Measurements from ENCODE around the gene LIN7C. TPM values are rescaled to one million over a fixed set of nuclear protein-coding genes. Genes with fewer than 3 reads are reported as not detected.
A peak's percentile ranks its signal among the peaks of the same experiment; 100 is the strongest.

Gene LIN7C
- total and polyA plus RNA-seq, 2 of the 13 experiments (the other 11 are each of a cell fraction or from before 2014, with no cell fraction given), result 14.8 to 37.2 TPM

DNA sequence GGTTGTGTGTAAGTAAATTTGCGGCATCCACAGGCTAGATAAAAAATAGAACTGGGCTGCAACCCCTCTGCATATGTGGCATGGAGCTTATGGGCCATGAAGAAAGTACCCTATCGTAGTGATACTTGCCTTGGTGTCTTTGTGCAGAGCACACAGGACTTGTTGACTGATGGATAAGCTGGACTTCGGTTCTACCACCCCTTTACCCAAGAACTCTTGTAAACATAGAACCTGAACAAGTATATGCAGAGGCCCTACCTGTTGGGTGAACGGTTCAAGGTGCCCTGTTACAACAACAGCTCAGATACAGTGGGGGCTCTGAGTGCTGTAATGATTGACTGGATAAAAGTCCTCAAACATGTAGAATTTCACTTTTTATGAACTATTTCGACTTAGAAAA is 30.9 kb downstream of the LIN7C start (continued):
- TF ChIP-seq ZNF598 (CRISPR knock-in tag; IDR thresholded peaks at IDR 0.05; ENCODE audit: borderline replicate concordance), result no peak
- TF ChIP-seq ZSCAN12 (CRISPR knock-in tag; IDR thresholded peaks at IDR 0.05), result no peak
- TF ChIP-seq KLF11 (CRISPR knock-in tag; IDR thresholded peaks at IDR 0.05), result no peak
- no peak for TF ChIP-seq ZKSCAN5 (CRISPR knock-in tag; IDR thresholded peaks at IDR 0.05)

DNA sequence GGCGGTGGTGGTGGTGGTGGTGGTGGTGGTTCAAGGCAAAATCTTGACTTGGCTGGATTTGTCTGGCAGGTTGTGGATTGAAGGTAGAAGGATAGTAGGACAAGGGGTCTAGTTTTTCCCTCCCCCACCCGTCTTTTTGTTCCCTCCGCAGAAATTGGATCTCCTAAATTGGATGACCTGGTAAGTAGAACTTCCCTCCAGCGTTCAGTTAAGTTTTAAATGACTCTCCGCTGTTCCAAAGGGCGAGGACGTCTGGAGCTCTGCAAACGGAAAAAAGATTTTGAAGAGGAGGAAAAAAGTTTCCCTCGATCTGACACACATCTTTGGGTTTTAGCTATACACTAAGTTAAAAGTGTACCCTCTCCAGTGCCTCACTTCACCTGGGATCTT is 33.6 kb downstream of the LIN7C start:
- intact Hi-C loops (cut with micrococcal nuclease; ENCODE audit: unreplicated experiment) (loop anchor here (2.0 to 5.0 kb wide), 2 partner anchors 98 to 176 kb away; no protein-coding TSS in a partner anchor), in situ Hi-C loops (cut with HindIII; ENCODE audit: extremely low pct_ligation_motif_present, low pct_unique_long_range_greater_than_20kb) (loop anchor here (5.0 kb wide), 1 partner anchor 101 kb away; no protein-coding TSS in a partner anchor)
- WGBS (ENCODE audit: low lambda C conversion rate), result 3% methylated on average over 8 of the region's 9 CpGs
- H3K4me1 ChIP-seq (ENCODE audit: insufficient read depth, low read length), result peaks cover 47% of the 10 kb centered on the region
- peaks cover 5% of the 10 kb centered on the region; the same call in 1 of the 2 replicates for H4K20me1 ChIP-seq (ENCODE audit: insufficient read depth, low read length)
- peak overlapping the region; percentile 77 for H3K27ac ChIP-seq (ENCODE audit: extremely low read length, insufficient read depth, low read length)
- H3K79me2 ChIP-seq (ENCODE audit: insufficient read depth, low read length), result peaks cover 56% of the 10 kb centered on the region
- H3K4me3 ChIP-seq (replicated peaks in 1 of 3; ENCODE audit: insufficient read depth in 1 of 3, low read depth in 2 of 3, low read length in 3 of 3), result peak overlapping the region; percentile 58 to 92 (median 85); a peak in 5 of 6 replicates
- peak overlapping the region; percentile 86 for H3K4me2 ChIP-seq (ENCODE audit: low read depth, low read length)
- FAIRE-seq (no peak), DNase-seq (ENCODE audit: low spot score) (no peak), ATAC-seq (peak; percentile 6)
- no peaks in the 10 kb centered on the region; a peak in 1 of 5 replicates for H3K27me3 ChIP-seq (ENCODE audit: control insufficient read depth in 1 of 2, insufficient read depth in 2 of 2, low read length in 2 of 2)
- H3K36me3 ChIP-seq (replicated peaks in 1 of 2; ENCODE audit: control insufficient read depth in 1 of 2, insufficient read depth in 2 of 2, low read length in 2 of 2), result no peaks in the 10 kb centered on the region
- H3K9ac ChIP-seq (ENCODE audit: insufficient read depth, low read depth, low read length), result peak overlapping the region; percentile 68
- no peaks in the 10 kb centered on the region for H3K9me3 ChIP-seq (ENCODE audit: low read length)
- ChIA-PET POLR2A (interaction anchor here (0.6 to 2.5 kb wide), 31 partner anchors 8 to 289 kb away, joined by 3 to 40 read pairs (median 4); partner anchors contain the start of genes CCDC34 and LIN7C), CTCF (ENCODE audit: low intra/inter-chr PET ratio, low total read pairs) (no interaction called here)
- peak overlapping the region; percentile 45 for H2AFZ ChIP-seq (ENCODE audit: low read length)
- TSS peak; percentile 84 for BruUV-seq (replicated peaks)
- TF ChIP-seq, protein P1, sequence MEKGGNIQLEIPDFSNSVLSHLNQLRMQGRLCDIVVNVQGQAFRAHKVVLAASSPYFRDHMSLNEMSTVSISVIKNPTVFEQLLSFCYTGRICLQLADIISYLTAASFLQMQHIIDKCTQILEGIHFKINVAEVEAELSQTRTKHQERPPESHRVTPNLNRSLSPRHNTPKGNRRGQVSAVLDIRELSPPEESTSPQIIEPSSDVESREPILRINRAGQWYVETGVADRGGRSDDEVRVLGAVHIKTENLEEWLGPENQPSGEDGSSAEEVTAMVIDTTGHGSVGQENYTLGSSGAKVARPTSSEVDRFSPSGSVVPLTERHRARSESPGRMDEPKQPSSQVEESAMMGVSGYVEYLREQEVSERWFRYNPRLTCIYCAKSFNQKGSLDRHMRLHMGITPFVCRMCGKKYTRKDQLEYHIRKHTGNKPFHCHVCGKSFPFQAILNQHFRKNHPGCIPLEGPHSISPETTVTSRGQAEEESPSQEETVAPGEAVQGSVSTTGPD (CRISPR knock-in tag; IDR thresholded peaks at IDR 0.05), result 0 out of 2 replicates have a peak, but pooled peaks have one; percentile 11
- TF ChIP-seq KLF16 (CRISPR knock-in tag; IDR thresholded peaks at IDR 0.05), result no peak
- TF ChIP-seq, protein P2, sequence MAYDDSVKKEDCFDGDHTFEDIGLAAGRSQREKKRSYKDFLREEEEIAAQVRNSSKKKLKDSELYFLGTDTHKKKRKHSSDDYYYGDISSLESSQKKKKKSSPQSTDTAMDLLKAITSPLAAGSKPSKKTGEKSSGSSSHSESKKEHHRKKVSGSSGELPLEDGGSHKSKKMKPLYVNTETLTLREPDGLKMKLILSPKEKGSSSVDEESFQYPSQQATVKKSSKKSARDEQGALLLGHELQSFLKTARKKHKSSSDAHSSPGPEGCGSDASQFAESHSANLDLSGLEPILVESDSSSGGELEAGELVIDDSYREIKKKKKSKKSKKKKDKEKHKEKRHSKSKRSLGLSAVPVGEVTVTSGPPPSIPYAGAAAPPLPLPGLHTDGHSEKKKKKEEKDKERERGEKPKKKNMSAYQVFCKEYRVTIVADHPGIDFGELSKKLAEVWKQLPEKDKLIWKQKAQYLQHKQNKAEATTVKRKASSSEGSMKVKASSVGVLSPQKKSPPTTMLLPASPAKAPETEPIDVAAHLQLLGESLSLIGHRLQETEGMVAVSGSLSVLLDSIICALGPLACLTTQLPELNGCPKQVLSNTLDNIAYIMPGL (CRISPR knock-in tag; IDR thresholded peaks at IDR 0.05; ENCODE audit: borderline replicate concordance in 1 of 2, low read depth in 1 of 2), result peak in 1 of 2 experiments; percentile 6; a peak in 1 of 4 replicates
- no peak for TF ChIP-seq ZBTB1 (CRISPR knock-in tag; IDR thresholded peaks at IDR 0.05; ENCODE audit: borderline replicate concordance)
- no peak for TF ChIP-seq KLF12 (CRISPR knock-in tag; IDR thresholded peaks at IDR 0.05; ENCODE audit: borderline replicate concordance)
- TF ChIP-seq SOX6 (IDR thresholded peaks at IDR 0.05), result no peak
- TF ChIP-seq SOX6 (CRISPR knock-in tag; IDR thresholded peaks at IDR 0.05), result peak; percentile 40
- TF ChIP-seq POGZ (CRISPR knock-in tag; IDR thresholded peaks at IDR 0.05), result peak; percentile 32; the same call in 1 of the 2 replicates
- TF ChIP-seq MED8 (CRISPR knock-in tag; IDR thresholded peaks at IDR 0.05; ENCODE audit: insufficient replicate concordance), result peak; percentile 23
- TF ChIP-seq, protein P3, sequence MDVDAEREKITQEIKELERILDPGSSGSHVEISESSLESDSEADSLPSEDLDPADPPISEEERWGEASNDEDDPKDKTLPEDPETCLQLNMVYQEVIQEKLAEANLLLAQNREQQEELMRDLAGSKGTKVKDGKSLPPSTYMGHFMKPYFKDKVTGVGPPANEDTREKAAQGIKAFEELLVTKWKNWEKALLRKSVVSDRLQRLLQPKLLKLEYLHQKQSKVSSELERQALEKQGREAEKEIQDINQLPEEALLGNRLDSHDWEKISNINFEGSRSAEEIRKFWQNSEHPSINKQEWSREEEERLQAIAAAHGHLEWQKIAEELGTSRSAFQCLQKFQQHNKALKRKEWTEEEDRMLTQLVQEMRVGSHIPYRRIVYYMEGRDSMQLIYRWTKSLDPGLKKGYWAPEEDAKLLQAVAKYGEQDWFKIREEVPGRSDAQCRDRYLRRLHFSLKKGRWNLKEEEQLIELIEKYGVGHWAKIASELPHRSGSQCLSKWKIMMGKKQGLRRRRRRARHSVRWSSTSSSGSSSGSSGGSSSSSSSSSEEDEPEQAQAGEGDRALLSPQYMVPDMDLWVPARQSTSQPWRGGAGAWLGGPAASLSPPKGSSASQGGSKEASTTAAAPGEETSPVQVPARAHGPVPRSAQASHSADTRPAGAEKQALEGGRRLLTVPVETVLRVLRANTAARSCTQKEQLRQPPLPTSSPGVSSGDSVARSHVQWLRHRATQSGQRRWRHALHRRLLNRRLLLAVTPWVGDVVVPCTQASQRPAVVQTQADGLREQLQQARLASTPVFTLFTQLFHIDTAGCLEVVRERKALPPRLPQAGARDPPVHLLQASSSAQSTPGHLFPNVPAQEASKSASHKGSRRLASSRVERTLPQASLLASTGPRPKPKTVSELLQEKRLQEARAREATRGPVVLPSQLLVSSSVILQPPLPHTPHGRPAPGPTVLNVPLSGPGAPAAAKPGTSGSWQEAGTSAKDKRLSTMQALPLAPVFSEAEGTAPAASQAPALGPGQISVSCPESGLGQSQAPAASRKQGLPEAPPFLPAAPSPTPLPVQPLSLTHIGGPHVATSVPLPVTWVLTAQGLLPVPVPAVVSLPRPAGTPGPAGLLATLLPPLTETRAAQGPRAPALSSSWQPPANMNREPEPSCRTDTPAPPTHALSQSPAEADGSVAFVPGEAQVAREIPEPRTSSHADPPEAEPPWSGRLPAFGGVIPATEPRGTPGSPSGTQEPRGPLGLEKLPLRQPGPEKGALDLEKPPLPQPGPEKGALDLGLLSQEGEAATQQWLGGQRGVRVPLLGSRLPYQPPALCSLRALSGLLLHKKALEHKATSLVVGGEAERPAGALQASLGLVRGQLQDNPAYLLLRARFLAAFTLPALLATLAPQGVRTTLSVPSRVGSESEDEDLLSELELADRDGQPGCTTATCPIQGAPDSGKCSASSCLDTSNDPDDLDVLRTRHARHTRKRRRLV (CRISPR knock-in tag; IDR thresholded peaks at IDR 0.05), result 0 out of 2 replicates have a peak, but pooled peaks have one; percentile 61
